ENCODE data around the gene TSPAN9.

Gene TSPAN9

DNA sequence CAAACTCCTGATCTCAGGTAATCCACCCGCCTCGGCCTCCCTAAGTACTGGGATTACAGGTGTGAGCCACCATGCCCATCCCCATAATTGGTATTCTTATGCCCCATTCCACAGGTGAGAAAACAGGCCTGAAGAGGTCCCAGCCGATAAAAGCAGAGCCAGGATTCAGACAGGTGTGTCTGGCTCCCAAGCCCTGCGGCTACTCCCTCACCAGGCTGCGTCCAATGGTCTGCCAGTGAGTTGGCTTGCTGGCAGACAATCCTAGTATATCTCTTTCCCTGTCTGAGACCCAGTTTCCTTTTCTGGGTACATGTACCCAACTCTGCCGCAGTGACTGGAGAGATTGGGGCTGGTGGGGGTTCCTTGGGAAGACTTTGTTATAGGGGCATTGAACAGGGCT lies 1.9 kb upstream of the TSPAN9 start:
- DNase-seq, result no peak

DNA sequence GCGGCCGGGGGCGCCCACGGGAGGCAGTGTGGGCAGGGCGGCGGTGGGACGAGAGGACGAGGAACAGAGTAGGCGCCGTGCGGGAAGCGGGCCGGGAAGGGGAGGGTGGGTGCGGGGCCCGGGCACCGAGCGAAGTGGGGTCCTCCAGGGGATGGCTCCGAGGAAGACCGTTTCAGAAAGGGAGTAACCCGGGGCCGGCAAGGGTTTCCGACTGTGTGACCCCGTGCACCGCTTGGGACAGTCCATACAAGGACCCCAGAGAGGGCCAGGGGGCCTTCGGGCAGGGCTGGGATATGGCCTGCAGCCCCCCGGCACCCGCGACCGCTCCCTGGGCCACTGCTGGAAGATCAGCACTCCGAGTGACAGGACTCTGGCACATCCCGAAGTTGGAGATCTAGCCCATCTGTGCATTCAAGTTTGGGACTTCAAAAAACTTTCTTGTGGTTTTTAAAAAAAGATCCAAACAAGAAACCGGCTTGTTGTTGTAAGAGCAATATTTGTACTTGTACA lies 448 bp downstream of the TSPAN9 start:
- DNase-seq, result peak in 2 of 56 donors; percentile 36 to 58

DNA sequence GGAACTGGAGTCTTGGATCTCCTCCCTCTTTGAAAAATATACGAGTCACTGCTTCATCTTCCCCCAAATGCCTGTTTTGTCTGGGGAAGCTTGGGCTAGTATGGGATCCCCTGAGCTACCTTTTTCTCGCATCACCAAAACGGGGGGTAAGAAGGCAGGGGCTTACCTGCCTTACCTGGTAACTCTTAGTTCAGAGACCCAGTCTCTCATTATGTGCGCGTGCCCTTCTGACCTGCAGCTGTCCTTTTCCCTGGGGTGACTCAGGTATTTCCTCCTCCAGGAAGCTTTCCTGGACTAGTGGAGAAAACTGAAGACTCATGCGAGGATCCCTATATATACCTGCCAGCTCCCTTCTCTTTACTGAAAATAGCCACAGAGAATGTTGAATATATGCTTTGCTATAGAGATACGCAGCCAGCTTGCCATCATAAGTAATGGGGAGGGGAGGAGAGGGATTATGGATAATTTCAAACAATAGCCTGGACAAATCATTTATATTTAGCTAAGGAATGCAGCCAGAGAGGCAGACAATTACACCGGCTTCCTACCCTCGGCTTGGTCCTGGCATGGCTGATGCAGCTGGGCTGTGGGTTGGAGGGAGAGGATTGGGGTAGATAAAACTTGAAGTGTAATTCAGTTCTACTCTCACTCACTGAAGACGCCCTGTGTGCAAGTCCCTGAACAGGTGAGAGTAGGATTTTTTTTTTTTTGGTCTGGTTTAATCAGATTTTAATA lies 1.1 kb downstream of the TSPAN9 start:
- DNase-seq, result no peak

DNA sequence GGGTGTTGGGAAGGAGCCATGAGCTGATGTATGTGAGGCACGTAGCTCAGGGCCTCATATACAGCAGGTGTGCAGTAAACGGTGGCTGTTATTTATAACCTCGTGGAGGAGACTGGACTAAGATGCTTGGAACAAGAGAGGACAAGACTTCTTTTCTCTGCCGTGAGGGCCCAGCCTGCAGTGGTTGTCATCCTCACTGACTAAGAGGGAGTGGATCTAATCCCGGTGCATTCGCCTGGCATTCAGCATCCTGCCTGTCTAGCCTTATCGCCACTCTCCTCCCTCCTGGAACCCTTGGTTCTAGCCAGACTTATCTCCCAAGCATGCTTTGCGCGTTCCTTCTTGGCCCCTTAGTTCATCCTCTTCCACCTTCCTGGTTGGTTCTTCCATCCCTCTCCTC lies 3.9 kb downstream of the TSPAN9 start:
- DNase-seq, result no peak

DNA sequence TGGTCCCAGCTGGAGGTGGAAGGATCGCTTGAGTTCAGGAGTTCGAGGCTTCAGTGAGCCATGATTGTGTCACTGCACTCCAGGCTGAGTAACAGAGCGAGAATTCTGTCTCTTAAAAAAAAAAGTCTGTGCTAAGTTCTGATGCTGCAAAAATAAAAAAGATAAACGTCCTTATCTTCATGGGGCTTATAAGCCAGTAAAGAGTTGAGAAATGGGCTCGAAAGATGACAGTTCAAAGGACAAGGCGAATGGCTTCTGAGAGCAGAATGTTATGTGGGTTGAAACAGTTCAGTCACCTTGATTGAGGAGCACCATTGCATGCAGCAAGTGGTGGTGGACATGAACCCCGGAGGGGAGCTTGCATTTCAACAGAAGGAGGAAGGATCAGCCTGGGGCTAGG lies 4.7 kb downstream of the TSPAN9 start:
- no peak for DNase-seq

DNA sequence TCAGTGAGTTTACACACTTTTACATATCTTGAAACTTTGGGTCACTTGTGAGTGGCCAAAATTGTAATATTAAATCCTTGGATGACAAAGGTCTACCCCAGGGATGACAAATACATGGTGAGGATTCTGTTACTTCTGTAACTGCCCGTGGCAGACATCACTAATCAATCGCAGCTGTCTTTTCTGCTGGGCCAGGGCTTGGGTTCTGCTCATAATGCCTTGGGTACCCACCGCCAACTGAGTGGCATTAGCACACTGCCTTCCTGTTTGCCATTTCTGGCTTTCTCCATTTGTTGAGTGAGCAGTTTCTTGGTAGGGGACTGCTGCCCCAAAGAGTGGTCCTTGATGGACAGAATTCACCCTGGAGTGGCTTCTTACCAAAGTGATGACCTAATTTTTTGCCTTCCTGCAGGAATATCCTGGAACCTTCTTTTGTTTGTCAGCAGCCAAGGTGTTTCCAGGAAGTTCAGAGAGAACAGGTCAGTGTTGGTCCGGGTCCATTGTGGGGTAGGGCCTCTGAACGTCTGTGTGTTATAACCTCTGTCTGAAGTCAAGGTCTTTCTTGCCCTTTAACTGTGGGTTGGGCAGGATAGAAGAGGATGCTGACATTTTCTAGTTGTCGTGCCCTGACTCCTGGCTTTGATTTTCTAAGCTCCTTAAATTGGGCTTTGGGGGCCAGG lies 6.2 kb downstream of the TSPAN9 start:
- no peak for DNase-seq

DNA sequence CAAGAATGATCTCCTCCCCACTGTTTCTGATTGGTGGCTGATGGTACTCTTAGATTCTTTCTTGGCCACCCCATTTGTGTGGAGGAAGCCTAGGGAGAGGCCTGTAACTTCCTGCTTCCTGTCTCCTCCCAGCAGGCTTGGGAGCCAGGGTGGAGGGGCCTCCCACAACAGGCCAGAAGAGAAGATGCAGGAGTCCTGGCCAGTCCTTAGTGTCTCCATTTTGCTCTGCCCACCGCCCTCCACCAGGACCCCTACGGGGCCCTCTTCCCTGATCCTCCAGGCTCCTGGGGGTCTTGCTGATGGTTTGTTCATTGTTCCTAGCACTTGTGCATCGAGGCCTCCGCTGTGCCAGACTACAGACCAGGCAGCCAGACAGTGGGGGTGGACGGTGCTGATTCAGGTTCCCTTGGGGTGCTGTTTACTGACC lies 6.8 kb downstream of the TSPAN9 start:
- DNase-seq, result no peak

DNA sequence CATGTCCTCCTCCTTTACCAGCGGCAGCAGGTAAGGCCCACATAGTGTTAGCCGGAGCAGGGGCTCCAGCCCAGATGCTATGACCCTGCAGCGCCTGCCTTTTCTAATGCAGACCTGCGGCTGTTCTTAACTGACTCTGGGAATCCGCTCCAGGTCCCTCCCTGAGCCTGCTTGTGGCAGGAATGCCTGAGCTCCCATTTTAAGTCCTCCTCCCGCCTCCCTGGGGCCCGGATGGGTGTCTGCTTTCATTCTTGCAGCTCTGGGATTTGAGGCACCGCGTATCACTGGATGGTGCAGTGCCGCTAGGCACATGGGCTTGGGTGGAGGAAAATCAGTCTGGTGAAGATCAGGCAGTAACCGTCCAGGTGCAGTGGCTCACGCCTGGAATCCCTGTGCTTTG lies 7.6 kb downstream of the TSPAN9 start:
- DNase-seq, result no peak

DNA sequence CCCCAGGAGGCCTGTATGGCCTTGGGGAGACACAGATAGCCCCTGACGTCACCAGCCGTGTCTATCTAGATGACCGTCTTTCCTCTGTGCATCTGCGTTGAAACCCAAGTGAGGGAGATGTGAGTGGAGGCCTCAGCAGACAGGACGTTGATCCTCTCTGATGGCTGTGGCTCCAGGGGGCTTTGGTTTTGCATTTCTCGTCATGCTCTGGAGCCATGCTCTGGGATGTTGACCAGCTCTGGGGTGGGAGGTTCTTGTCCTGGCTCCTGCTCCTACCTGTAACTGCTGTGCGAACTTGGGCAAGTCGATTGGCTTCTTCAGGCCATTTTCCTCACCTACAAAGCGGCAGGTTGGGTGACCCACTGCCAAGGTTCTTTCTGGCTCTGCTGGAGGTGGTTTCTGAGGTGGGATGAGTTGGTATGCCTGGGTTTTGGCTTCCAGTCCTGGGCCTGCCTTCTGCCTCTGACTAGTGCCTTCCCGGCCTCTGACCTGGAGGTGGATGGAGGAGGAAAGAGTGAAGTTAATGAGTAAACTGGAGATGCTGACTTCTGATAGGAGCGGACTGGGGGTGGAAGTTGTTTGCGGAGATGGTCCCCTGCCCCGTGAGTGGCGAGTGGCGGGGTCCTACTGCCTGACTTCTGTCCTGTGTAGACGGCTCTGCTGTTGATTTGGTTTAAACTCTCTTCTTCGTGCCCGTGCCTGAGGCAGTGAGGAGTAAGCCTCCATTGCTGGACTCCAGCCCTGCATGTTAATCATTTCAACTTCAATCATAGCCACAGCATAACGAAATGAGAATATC lies 8.4 kb downstream of the TSPAN9 start:
- no peak for DNase-seq

DNA sequence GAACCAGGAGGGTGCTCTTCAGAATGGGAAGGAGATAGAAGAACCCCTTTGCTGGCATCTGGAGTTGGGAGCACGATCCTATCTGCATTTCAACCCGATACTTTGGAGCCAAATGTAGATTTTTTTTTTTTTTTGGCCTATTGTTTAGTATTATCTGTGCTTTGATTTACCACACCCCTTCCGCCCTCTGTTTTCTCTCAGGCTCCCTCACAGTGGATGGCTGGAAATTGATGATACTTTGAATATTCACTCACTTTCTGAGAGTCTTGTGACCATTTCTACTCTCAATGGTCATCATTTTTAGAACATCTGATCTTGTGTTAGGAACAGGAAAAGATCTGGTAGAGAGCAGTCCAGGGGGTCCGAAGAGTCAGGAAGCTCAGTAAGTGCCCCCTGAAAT lies 9.0 kb downstream of the TSPAN9 start:
- DNase-seq, result no peak

DNA sequence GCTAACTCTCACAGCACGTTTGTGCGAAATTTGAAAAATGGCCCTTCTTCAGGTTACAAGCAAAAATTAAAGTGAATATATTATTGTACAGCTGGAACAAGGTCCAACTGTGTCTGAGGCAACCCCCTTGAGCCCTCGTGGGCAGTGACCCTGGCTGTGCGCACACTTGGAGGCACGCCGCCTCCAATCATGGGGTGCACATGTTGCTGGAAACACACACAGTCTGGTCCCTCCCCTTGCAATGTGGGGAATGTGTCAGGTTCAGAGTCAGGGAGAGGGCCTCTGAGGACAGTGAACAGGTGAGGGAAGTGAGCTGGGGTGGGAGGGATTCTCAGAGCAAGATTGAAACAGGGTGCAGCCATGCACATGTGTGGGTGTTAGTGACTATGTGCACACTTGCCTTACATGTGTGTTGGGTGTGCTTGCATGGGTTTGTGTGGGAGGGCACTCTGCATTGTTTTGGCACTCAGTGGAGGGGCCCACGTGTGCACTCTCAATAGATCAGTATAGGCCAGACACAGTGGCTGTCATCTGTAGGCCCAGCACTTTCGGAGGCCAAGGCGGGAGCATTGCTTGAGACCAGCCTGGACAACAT lies 9.6 kb downstream of the TSPAN9 start:
- no peak for DNase-seq

DNA sequence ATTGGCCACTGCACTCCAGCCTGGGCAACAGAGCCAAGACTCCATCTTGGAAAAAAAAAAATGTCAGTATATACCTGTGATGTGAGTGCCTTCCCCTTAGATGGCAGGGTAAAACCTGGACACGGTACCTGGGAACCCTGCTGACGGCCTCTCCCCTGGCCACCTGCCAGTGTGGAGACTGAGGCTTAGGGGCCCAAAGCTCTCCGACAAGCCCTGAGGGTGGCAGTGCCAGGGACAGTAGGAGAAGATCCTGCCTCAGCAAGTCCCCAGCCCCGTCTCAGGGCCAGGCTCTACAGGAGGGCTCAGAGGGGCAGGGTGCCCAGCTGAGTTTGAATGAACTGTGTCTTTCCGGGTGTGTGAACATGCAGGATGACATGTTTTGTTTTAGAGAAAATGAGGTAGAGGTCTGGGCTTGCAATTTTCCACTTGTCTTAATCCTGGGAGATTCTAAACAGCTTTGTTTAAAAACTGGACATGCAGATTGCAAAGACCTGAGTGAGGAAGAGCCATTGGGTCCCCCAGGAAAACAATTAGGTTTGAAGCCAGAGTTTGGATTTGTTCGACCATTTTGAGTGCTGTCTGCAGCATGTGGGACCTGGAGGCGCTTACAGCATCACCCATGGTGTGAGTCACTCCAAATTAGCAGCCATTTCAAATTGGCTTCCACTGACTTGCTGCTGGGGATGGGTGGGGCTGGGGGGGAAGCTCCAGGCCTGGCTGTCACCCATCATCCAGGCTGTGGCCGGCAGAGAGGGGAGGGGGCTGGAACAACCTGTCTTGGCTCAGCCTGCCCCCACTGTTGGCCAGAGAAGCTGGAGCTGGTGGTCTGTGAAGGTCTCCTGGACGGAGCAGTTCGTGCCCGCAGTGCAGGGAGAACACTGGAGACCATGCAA lies 10.8 kb downstream of the TSPAN9 start:
- DNase-seq, result no peak

DNA sequence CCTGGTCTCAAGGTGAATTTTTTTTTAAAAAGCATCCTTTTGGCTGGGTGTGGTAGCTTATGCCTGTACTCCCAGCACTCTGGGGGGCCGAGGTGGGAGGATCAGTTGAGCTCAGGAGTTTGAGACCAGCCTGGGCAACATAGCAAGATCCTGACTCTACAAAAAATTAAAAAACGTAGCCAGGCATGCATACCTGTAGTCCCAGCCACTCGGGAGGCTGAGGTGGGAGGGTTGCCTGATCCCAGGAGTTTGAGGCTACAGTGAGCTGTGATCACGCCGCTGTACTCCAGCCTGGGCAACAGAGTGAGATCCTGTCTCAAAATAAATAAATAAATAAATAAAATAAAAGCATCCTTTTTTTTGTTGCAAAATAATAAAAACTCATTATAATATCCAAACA lies 12.4 kb downstream of the TSPAN9 start:
- no peak for DNase-seq

DNA sequence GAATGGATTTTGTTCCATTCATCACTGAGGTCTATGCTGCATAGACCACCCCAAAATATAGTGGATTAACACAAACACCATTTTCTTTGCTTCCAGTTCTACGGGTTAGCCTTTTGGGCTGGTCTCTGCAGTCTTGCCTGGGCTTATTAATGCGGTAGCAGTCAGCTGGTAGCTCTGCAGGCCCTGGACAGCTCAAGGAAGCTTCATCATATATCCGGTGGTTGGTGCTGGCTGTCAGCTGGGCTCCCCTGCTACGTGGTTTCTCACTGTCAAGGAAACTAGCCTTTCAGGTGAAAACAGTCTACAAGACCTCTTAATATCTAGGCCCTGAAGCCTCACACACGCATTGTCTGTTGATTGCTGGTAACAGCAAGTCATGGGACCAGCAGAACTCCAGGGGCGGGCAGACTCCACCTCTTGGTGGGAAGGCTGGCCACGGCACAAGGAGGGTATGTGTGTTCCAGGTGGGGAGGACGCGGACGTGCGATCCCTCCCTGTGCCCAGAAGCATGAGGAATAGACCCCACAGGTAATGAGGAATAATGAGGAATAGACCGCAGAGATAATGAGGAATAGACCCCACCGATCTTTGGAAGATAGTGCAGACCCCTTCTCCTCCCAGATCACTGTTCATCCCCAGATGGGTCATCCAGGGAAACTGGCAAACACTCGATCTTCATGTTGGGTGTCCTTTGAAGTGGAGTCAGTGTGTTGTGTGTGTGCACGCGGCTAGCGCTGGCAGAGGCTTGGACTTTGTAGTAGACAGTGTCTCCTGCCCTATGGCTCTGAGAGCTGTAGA lies 13.3 kb downstream of the TSPAN9 start:
- DNase-seq, result no peak

DNA sequence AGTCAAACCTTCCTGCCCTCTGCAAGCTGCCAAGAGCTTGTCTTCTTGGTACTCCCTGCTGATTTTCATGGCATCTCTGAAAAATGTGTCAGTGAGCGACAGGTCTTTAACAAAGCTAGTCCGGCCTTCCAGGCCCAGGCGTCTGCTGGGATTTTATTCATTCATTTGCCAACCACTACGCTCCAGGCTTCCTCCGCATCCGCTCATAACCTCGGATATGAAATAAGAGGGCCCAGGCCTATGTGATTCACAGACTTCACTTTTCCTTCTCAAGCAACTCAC lies 13.8 kb downstream of the TSPAN9 start:
- DNase-seq, result no peak

DNA sequence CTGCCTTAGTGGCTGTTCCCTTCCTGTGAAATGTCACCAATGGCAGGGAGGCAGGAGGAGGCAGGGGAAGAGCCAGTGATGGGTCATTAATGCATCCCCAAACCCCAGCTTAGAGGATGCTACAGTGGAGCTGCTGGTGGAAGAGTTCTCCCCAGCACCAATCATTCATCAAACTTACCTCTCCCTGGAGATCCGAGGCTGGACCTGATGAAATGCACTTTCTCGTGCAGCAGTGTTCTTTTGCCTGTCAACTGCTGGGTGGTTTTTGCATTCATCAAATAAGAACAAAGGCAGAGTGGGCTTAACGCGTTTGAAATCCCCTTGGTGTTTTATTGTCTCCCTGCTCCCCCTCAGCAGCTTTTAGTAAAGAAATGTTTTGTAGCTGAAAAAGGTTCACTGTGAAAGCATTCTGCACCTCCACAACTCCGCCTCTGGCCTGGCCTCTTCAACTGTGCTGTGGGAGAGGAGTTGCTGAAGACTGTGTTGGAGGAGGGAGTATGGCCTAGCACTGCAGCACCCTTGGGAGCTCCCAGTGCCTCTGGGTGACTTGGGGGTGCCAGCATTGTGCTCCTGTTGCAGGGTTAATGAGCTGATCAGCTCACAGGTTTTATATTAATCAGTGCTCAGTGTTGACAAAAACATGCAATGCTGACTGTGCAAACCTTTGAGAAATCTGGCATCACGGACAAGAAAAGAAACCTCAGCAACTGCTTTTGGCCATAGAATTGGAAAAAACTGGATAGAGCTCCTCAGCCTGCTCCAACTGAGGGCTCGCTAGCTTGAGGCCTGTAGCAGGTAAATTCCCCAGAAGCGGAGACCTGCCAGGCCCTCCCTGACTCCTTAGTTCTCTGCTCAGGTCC lies 14.4 kb downstream of the TSPAN9 start:
- no peak for DNase-seq

DNA sequence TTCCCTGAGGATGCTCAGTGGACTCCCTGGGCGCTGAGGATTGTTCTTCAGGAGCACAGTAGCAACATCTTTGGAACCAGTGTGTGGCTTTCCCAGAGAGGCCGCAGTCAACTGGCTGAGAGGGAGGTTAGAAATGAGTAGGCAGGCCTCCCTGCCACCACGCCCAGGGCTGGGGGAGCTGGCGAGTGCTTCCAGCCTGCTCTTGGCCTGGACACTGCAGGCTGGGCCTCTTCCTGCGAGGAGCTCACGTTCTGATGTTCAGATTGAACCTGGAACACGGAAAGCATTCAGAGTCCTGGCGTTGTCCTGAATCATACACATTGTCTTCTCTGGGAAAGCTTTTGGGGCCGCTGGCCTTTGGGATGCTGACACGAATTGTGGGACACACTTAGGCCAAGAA lies 15.6 kb downstream of the TSPAN9 start:
- DNase-seq, result no peak

DNA sequence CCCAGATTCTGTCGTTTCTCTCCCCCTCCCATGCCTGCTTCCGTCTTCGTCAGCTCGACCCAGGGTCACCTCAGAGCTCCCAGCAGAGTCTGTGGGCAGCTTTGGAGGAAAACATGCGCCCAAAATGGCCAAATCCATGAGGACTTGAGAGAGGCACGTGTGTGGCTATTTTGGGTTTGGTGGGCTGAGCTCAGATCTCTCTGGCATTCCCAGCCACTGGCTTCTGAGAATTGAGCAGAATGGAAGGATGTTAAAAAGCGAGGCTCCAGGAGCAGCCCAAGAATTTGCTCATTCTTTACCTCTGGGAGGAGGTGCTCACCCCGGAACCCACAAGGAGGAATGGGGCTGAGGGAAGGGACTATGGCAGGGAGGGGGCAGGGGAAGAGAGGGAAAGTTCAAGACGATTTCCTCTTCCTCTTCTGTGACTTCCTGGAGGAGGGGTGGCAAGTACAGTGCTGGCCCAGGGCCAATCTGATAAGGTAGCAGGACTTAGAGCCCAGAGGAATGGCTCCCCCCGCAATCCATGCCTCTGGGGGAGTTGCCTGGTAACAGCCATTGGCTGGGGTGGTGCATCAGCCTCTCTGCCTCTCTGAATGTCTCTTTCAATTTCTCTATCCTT lies 20.1 kb downstream of the TSPAN9 start:
- DNase-seq, result no peak

DNA sequence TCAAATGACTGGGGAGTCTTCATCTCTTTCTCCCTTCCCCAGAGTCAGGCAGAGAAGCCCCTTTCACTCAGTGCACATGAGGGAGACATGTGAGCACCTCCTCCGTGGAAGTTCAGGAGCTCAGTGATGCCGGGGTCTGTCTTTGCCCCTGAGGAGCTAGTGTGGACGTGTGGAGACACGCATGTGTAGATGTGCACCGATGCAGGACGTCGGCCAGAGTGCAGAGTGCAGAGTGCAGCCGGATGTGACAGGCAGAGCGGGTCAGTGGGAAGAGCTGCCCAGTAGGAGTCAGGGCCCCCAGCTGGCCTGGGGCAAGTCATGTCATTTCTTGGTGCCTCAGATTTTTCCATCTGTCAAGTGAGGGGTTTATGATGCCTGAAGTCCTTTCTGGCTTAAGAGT lies 20.7 kb downstream of the TSPAN9 start:
- DNase-seq, result no peak
